Gastroesophageal sphincter (tissue), 4 donors: ENCODE results near the gene FANCC. TPM values are rescaled to one million over a fixed set of nuclear protein-coding genes. Genes with fewer than 3 reads are reported as not detected.

Experiments
- ATAC-seq: fragments of 150-250 bp; one replicate; pipeline ENCODE4 v1.9.1; 2016; ENCODE audit warnings: mild to moderate bottlenecking, moderate library complexity
- H3K27ac ChIP-seq, 4 donors: fragments of 200-600 bp; sonication (generic) in 3 of 4; 1 replicate in 3 of 4; 2 replicates in 1 of 4; pipeline ENCODE4 v1.5.1; 2016 to 2019
- H3K27me3 ChIP-seq: fragments of 200-600 bp; sonication (generic); one replicate; pipeline ENCODE4 v1.5.1; 2019
- H3K36me3 ChIP-seq, 2 donors: fragments of 200-600 bp; sonication (generic); one replicate each; pipeline ENCODE4 v1.5.1; 2019; ENCODE audit warnings: control low read depth in 1 of 2
- H3K4me1 ChIP-seq, 3 donors: fragments of 200-600 bp; sonication (generic); 1 replicate in 2 of 3; 2 replicates in 1 of 3; pipeline ENCODE4 v1.5.1; 2016 to 2019; ENCODE audit warnings: control low read depth in 2 of 3
- H3K4me3 ChIP-seq, 2 donors: fragments of 200-600 bp; sonication (generic); one replicate each; pipeline ENCODE4 v1.5.1; 2019; ENCODE audit warnings: mild to moderate bottlenecking in 1 of 2, moderate library complexity in 1 of 2
- H3K9me3 ChIP-seq, 3 donors: fragments of 200-600 bp; sonication (generic); one replicate each; pipeline ENCODE4 v1.5.1; 2017 to 2019; ENCODE audit warnings: control low read depth in 2 of 3
- CTCF ChIP-seq, 4 experiments: fragments of 200-600 bp in 2 of 4; fragments of 450-650 bp in 2 of 4; sonication (generic) in 1 of 4; IDR thresholded peaks; one replicate each; pipeline ENCODE4 v1.5.1; 2017 to 2019; ENCODE audit warnings: antibody characterized with exemption in 4 of 4, mild to moderate bottlenecking in 2 of 4, moderate library complexity in 2 of 4
- EP300 ChIP-seq: sonication (generic); formaldehyde crosslinking; IDR thresholded peaks from one replicate; pipeline ENCODE4 v1.6.1; 2017; ENCODE audit warnings: antibody characterized with exemption, mild to moderate bottlenecking
- POLR2A ChIP-seq, 2 donors: fragments of 450-650 bp; IDR thresholded peaks; one replicate each; pipeline ENCODE4 v1.6.1; 2017; ENCODE audit warnings: antibody characterized with exemption in 2 of 2, mild to moderate bottlenecking in 2 of 2, moderate library complexity in 1 of 2
- POLR2AphosphoS5 ChIP-seq: sonication (generic); formaldehyde crosslinking; IDR thresholded peaks from one replicate; pipeline ENCODE4 v1.6.1; 2017; ENCODE audit warnings: antibody characterized with exemption
- WGBS, 2 donors: methylation state at CpG; one replicate each; pipeline ENCODE4 v1.1.5; 2018; ENCODE audit warnings: low coverage in 1 of 2; 5-methylcytosine and 5-hydroxymethylcytosine counted together
- total RNA-seq, 4 donors: library from RNA; depleted of rRNA; stranded (reverse); fragments of >200 nt; gene quantifications; one replicate each; pipeline ENCODE4 v1.1.0, GENCODE V29; 2016

FANCC gene
- total RNA-seq, 4 donors from 2014 or later: 4.9 to 9.4 (median 7.4) TPM

GRCh38 chr9:95110921-95111525 is 206.5 kb downstream of the FANCC start:
- 70 to 73% methylated on average over 7 to 10 of the region's 14 CpGs for WGBS, 2 donors
- no peak overlapping the region for H3K4me3 ChIP-seq
- no peak for ATAC-seq
- no peak overlapping the region for H3K27ac ChIP-seq
- H3K36me3 ChIP-seq: peaks cover 0 to 55% of the 10 kb centered on the region in 2 donors
- TF ChIP-seq POLR2AphosphoS5 (no peak), CTCF (IDR thresholded peaks at IDR 0.05) (no peak), POLR2A (IDR thresholded peaks at IDR 0.05) (no peak), EP300 (no peak)
- no peaks in the 10 kb centered on the region for H3K27me3 ChIP-seq
- peaks cover 0 to 37% (median 12%) of the 10 kb centered on the region in 3 donors for H3K4me1 ChIP-seq
- H3K9me3 ChIP-seq: no peaks in the 10 kb centered on the region

GRCh38 chr9:95109456-95109855 is 208.1 kb downstream of the FANCC start:
- peaks cover 0 to 55% of the 10 kb centered on the region in 2 donors for H3K36me3 ChIP-seq
- H3K4me3 ChIP-seq: no peak overlapping the region
- no peaks in the 10 kb centered on the region for H3K9me3 ChIP-seq
- ATAC-seq: no peak
- H3K4me1 ChIP-seq: peaks cover 0 to 45% (median 12%) of the 10 kb centered on the region in 3 donors
- no peaks in the 10 kb centered on the region for H3K27me3 ChIP-seq
- no peak for TF ChIP-seq CTCF (IDR thresholded peaks at IDR 0.05)
- no peak for TF ChIP-seq POLR2AphosphoS5
- TF ChIP-seq EP300: no peak
- TF ChIP-seq POLR2A (IDR thresholded peaks at IDR 0.05): no peak
- H3K27ac ChIP-seq: peak overlapping the region in 3 of 4 donors; percentile 39 to 89 (median 87)
- WGBS, 2 donors: 83 to 91% methylated on average over 6 to 8 of the region's 8 CpGs

- WGBS, 2 donors: 86 to 100% methylated on average over 1 to 5 of the region's 5 CpGs
- no peak for TF ChIP-seq POLR2A (IDR thresholded peaks at IDR 0.05)
- TF ChIP-seq EP300: no peak
- no peak for TF ChIP-seq CTCF (IDR thresholded peaks at IDR 0.05)
- TF ChIP-seq POLR2AphosphoS5: no peak
- peak overlapping the region in 3 of 4 donors; percentile 39 to 89 (median 87) for H3K27ac ChIP-seq
Observed at GRCh38 chr9:95108777-95109176, 208.7 kb downstream of the FANCC start.

GRCh38 chr9:95107976-95108375 is 209.5 kb downstream of the FANCC start:
- Histone ChIP-seq H3K4me3 (no peak overlapping the region), H3K4me1 (peaks cover 2 to 60% (median 18%) of the 10 kb centered on the region in 3 donors), H3K36me3 (peaks cover 0 to 44% of the 10 kb centered on the region in 2 donors), H3K27ac (peak overlapping the region; percentile 13 to 89 (median 82)), H3K27me3 (no peaks in the 10 kb centered on the region), H3K9me3 (no peaks in the 10 kb centered on the region)
- TF ChIP-seq POLR2A (IDR thresholded peaks at IDR 0.05) (no peak), EP300 (no peak), POLR2AphosphoS5 (no peak), CTCF (IDR thresholded peaks at IDR 0.05) (no peak)
- WGBS, 2 donors: 82 to 83% methylated on average over 11 to 12 of the region's 14 CpGs
- ATAC-seq: no peak

More at GRCh38 chr9:95108777-95109176, 208.7 kb downstream of the FANCC start:
- H3K9me3 ChIP-seq: no peaks in the 10 kb centered on the region
- H3K4me1 ChIP-seq: peaks cover 0 to 52% (median 12%) of the 10 kb centered on the region in 3 donors
- H3K27me3 ChIP-seq: no peaks in the 10 kb centered on the region
- peaks cover 0 to 48% of the 10 kb centered on the region in 2 donors for H3K36me3 ChIP-seq
- ATAC-seq: no peak
- H3K4me3 ChIP-seq: no peak overlapping the region
